WTC11 (cell line): ENCODE data around the gene PCIF1. TPM values are rescaled to one million over a fixed set of nuclear protein-coding genes. Genes with fewer than 3 reads are reported as not detected.
A peak's percentile ranks its signal among the peaks of the same experiment; 100 is the strongest.

Experiments used
- ATAC-seq: fragments of 200-7000 bp; cut with Tn5 transposase; 2 replicates; pipeline ENCODE4 v1.10.0; 2021; ENCODE audit warnings: mild to moderate bottlenecking, moderate library complexity
- CTCF ChIA-PET: fragments of 300-600 bp; sonication (Branson Sonifier 250); formaldehyde crosslinking; loops from one replicate; lab custom pipeline; 2021; ENCODE audit warnings: antibody characterized with exemption; lab: Charles Lee
- POLR2A ChIA-PET: fragments of 350-600 bp; sonication (Branson Sonifier 250); formaldehyde crosslinking; loops from one replicate; lab custom pipeline; 2021; ENCODE audit warnings: antibody characterized with exemption; lab: Charles Lee
- DNase-seq: peaks from one replicate; pipeline ENCODE4 v3.0.0; 2021; ENCODE audit warnings: low spot score
- H3K27ac Mint-ChIP-seq: 2 replicates; pipeline ENCODE4 v1.8.0; 2021; ENCODE audit warnings: mixed read lengths
- H3K27me3 Mint-ChIP-seq: 2 replicates; pipeline ENCODE4 v1.8.0; 2021; ENCODE audit warnings: low read depth, mild to moderate bottlenecking, moderate library complexity, mixed read lengths
- H3K36me3 Mint-ChIP-seq: 2 replicates; pipeline ENCODE4 v1.8.0; 2021; ENCODE audit warnings: mixed read lengths
- H3K4me1 Mint-ChIP-seq: 2 replicates; pipeline ENCODE4 v1.8.0; 2022; ENCODE audit warnings: mixed read lengths
- H3K4me3 Mint-ChIP-seq: 2 replicates; pipeline ENCODE4 v1.8.0; 2021; ENCODE audit warnings: mild to moderate bottlenecking, moderate library complexity, mixed read lengths
- H3K9me3 Mint-ChIP-seq: 2 replicates; pipeline ENCODE4 v1.8.0; 2021; ENCODE audit warnings: mixed read lengths
- ATF2 ChIP-seq: sonication (generic); formaldehyde crosslinking; IDR thresholded peaks from 2 replicates; pipeline ENCODE4 v1.8.1; 2022; ENCODE audit warnings: low read depth, missing genetic modification reagents, borderline replicate concordance
- E2F1 ChIP-seq: sonication (generic); formaldehyde crosslinking; IDR thresholded peaks from 2 replicates; pipeline ENCODE4 v1.8.0; 2022; ENCODE audit warnings: mild to moderate bottlenecking, missing genetic modification reagents
- GABPB1 ChIP-seq: sonication (generic); formaldehyde crosslinking; IDR thresholded peaks from 2 replicates; pipeline ENCODE4 v1.8.1; 2023; ENCODE audit warnings: mild to moderate bottlenecking, missing genetic modification reagents
- GRHL2 ChIP-seq: fragments of 250-450 bp; sonication (Bioruptor Pico); IDR thresholded peaks from 2 replicates; pipeline ENCODE4 v1.8.0; 2022; ENCODE audit warnings: mild to moderate bottlenecking, moderate library complexity; ENCODE audit not compliant: insufficient replicate concordance, severe bottlenecking
- HMGA2 ChIP-seq: fragments of 250-450 bp; sonication (Bioruptor Pico); IDR thresholded peaks from 2 replicates; pipeline ENCODE4 v1.4.0; 2021; ENCODE audit warnings: mild to moderate bottlenecking, moderate library complexity
- IRF2 ChIP-seq: sonication (generic); formaldehyde crosslinking; IDR thresholded peaks from 2 replicates; pipeline ENCODE4 v1.8.0; 2022; ENCODE audit warnings: low read depth, missing genetic modification reagents, borderline replicate concordance
- MXD4 ChIP-seq: fragments of 250-450 bp; sonication (Bioruptor Pico); IDR thresholded peaks from 2 replicates; pipeline ENCODE4 v1.8.0; 2021; ENCODE audit warnings: mild to moderate bottlenecking, moderate library complexity, borderline replicate concordance
- NFYB ChIP-seq: sonication (generic); formaldehyde crosslinking; conservative IDR thresholded peaks from 2 replicates; pipeline ENCODE4 v1.8.0; 2022; ENCODE audit warnings: low read depth, missing genetic modification reagents
- NR3C1 ChIP-seq: sonication (generic); formaldehyde crosslinking; conservative IDR thresholded peaks from 2 replicates; pipeline ENCODE4 v1.8.1; 2023; ENCODE audit warnings: low read depth, mild to moderate bottlenecking, missing genetic modification reagents
- SOX15 ChIP-seq: fragments of 250-450 bp; sonication (Bioruptor Pico); IDR thresholded peaks from 2 replicates; pipeline ENCODE4 v1.9.0; 2021; ENCODE audit warnings: mild to moderate bottlenecking
- TCF7 ChIP-seq: sonication (generic); formaldehyde crosslinking; IDR thresholded peaks from 2 replicates; pipeline ENCODE4 v1.8.0; 2022; ENCODE audit warnings: mild to moderate bottlenecking, low read depth, missing genetic modification reagents, moderate library complexity
- ZNF423 ChIP-seq: fragments of 250-450 bp; sonication (Bioruptor Pico); IDR thresholded peaks from 2 replicates; pipeline ENCODE4 v2.1.2; 2022; ENCODE audit warnings: mild to moderate bottlenecking, moderate library complexity
- total RNA-seq: library from RNA; stranded (reverse); gene quantifications from 3 replicates; pipeline ENCODE4 v1.2.3, GENCODE V29; 2021
- TF ChIP-seq, protein P1 (sequence below): sonication (generic); formaldehyde crosslinking; IDR thresholded peaks from 2 replicates; pipeline ENCODE4 v1.8.0; 2023; ENCODE audit warnings: missing genetic modification reagents
- TF ChIP-seq, protein P2 (sequence below): sonication (generic); formaldehyde crosslinking; conservative IDR thresholded peaks from 2 replicates; pipeline ENCODE4 v1.8.1; 2023; ENCODE audit warnings: mild to moderate bottlenecking, low read depth, missing genetic modification reagents, moderate library complexity

The PCIF1 gene
- total RNA-seq, 1 experiment from 2014 or later = 42.2 TPM

GRCh38 chr20:45918779-45919537, 15.5 kb upstream of the PCIF1 start:
- CTCF ChIA-PET = interaction anchor here (0.6 to 3.0 kb wide), 5 partner anchors 15 to 93 kb away, joined by 3 to 13 read pairs (median 6); no protein-coding TSS in a partner anchor
- no peak for TF ChIP-seq TCF7 (CRISPR knock-in tag)
- no peak for ATAC-seq
- no peaks in the 10 kb centered on the region for H3K9me3 Mint-ChIP-seq
- 0 out of 2 replicates have a peak, but pooled peaks cover 3% of the 10 kb centered on the region for H3K27me3 Mint-ChIP-seq
- DNase-seq = no peak
- H3K4me3 Mint-ChIP-seq = no peak overlapping the region
- POLR2A ChIA-PET = interaction anchor here (0.8 to 1.2 kb wide), 3 partner anchors 8 to 29 kb away, joined by 3 to 8 read pairs (median 3); partner anchors contain the start of gene PCIF1
- H3K4me1 Mint-ChIP-seq = peaks cover 7% of the 10 kb centered on the region; the same call in 1 of the 2 replicates
- no peak overlapping the region for H3K27ac Mint-ChIP-seq
- H3K36me3 Mint-ChIP-seq = no peaks in the 10 kb centered on the region

DNA sequence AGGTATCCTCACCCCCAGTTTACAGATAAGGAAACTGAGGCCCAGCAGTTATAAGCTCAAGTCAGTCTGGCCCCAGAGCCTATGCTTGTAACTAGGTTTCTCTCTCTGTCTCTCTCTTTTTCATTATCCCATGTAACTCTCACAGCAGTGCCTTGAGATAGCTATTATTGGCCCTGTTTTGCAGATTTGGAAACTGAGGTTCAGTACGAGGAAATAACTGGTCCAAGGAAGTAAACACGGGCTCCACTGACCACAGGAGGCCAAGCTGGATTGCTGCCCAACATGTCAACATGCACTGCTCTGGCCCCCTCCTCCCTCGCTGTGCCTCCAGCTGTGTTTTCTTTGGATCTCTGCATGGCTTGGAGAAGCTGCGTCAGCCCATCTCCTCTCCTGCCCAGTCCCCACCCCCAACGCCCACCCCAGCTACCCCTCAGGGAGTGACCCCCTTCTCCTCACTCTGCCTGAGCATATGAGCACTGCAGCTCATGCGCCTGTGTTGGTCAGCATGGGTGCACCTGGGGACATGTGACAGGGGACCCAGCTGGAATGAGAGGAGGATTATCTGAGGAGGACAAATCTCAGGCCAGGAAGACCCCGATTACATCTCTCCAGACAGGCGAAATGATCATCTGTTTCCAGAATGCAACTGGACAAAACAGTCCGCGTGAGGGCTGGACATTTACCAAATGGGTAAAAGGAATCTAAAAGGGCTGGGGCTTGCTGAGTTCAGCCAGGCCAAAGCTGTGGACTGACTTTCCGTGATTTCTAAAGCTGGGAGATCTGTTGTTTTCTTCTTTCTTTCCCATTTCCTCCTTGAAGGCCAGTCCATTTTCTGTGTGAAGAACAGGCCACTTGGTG, 14.7 kb upstream of the PCIF1 start:
- CTCF ChIA-PET = interaction anchor here (0.6 to 3.0 kb wide), 6 partner anchors 14 to 92 kb away, joined by 3 to 13 read pairs (median 5); no protein-coding TSS in a partner anchor
- POLR2A ChIA-PET = interaction anchor here (0.6 to 1.2 kb wide), 4 partner anchors 9 to 54 kb away, joined by 3 to 8 read pairs (median 3); partner anchors contain the start of gene PCIF1

GRCh38 chr20:45920462-45921336, 13.8 kb upstream of the PCIF1 start:
- CTCF ChIA-PET = interaction anchor here (0.7 to 3.0 kb wide), 6 partner anchors 8 to 97 kb away, joined by 3 to 13 read pairs (median 5); no protein-coding TSS in a partner anchor
- no peak overlapping the region for H3K27ac Mint-ChIP-seq
- H3K36me3 Mint-ChIP-seq = no peaks in the 10 kb centered on the region
- H3K4me1 Mint-ChIP-seq = peaks cover 7% of the 10 kb centered on the region; the same call in 1 of the 2 replicates
- 0 out of 2 replicates have a peak, but pooled peaks cover 3% of the 10 kb centered on the region for H3K27me3 Mint-ChIP-seq
- no peak overlapping the region for H3K4me3 Mint-ChIP-seq
- TF ChIP-seq, protein P1, sequence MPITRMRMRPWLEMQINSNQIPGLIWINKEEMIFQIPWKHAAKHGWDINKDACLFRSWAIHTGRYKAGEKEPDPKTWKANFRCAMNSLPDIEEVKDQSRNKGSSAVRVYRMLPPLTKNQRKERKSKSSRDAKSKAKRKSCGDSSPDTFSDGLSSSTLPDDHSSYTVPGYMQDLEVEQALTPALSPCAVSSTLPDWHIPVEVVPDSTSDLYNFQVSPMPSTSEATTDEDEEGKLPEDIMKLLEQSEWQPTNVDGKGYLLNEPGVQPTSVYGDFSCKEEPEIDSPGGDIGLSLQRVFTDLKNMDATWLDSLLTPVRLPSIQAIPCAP = no peak
- TF ChIP-seq SOX15 (CRISPR knock-in tag) = no peak
- peak; percentile 83 for TF ChIP-seq GABPB1 (CRISPR knock-in tag)
- POLR2A ChIA-PET = interaction anchor here (0.6 to 1.2 kb wide), 2 partner anchors 13 to 55 kb away, joined by 3 to 8 read pairs; partner anchors contain the start of gene PCIF1
- no peak; the same call in 1 of the 2 replicates for ATAC-seq
- no peaks in the 10 kb centered on the region for H3K9me3 Mint-ChIP-seq
- no peak for DNase-seq

More for the DNA sequence above, 14.7 kb upstream of the PCIF1 start:
- TF ChIP-seq IRF2 (no peak), HMGA2 (CRISPR knock-in tag) (no peak), ATF2 (CRISPR knock-in tag) (no peak), ZNF423 (CRISPR knock-in tag) (no peak)
- Mint-ChIP-seq H3K4me1 (peaks cover 7% of the 10 kb centered on the region; the same call in 1 of the 2 replicates), H3K36me3 (no peaks in the 10 kb centered on the region), H3K4me3 (no peak overlapping the region), H3K27ac (no peak overlapping the region), H3K27me3 (0 out of 2 replicates have a peak, but pooled peaks cover 3% of the 10 kb centered on the region), H3K9me3 (no peaks in the 10 kb centered on the region)
- DNase-seq = no peak
- ATAC-seq = no peak

DNA sequence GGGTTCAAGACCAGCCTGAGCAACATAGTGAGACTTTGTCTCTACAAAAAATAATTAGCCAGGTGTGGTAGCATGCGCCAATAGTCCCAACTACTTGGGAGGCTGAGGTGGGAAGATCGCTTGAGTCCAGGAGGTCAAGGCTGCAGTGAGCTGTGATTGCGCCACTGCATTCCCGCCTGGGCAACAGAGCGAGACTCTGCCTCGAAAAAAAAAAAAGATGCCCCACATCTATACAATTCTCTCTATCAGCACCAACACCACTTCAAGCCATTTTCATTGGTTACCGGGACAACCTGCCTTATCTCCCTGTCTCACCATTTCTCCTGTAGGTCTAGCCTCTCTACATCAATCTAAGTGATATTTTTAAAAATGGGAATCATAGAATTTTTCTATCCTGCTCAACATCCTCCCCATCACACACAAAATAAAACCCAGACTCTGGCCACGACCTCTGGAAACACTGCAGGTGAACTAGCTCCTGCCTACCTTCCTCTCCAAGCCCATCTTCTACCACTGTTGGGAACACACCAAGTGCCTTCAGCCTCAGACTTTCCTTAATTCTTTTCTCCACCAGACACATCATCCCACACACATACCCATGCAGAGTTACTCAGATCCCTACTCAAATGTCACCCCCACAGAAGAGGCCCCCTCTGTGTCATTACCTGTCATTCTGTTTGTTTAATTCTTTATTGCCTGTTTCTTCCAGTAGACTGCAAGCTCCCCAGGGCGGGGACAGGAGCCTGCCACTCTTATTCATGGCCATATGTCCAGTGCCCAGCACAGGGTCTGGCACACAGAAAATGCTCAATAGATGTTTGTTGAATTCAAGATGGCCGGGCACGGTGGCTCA, 12.9 kb upstream of the PCIF1 start:
- Mint-ChIP-seq H3K27ac (no peak overlapping the region), H3K4me3 (no peak overlapping the region), H3K4me1 (peaks cover 7% of the 10 kb centered on the region; the same call in 1 of the 2 replicates), H3K9me3 (no peaks in the 10 kb centered on the region), H3K36me3 (no peaks in the 10 kb centered on the region), H3K27me3 (no peaks in the 10 kb centered on the region)
- DNase-seq (no peak), ATAC-seq (no peak)
- ChIA-PET POLR2A (interaction anchor here (0.6 kb wide), 1 partner anchor 96 kb away, joined by 3 read pairs; no protein-coding TSS in a partner anchor), CTCF (interaction anchor here (1.4 to 3.0 kb wide), 2 partner anchors 90 to 98 kb away, joined by 4 to 9 read pairs; no protein-coding TSS in a partner anchor)
- TF ChIP-seq NR3C1 (no peak), GRHL2 (CRISPR knock-in tag) (no peak), NFYB (CRISPR knock-in tag) (no peak), MXD4 (CRISPR knock-in tag) (no peak), E2F1 (no peak)
- TF ChIP-seq, protein P2, sequence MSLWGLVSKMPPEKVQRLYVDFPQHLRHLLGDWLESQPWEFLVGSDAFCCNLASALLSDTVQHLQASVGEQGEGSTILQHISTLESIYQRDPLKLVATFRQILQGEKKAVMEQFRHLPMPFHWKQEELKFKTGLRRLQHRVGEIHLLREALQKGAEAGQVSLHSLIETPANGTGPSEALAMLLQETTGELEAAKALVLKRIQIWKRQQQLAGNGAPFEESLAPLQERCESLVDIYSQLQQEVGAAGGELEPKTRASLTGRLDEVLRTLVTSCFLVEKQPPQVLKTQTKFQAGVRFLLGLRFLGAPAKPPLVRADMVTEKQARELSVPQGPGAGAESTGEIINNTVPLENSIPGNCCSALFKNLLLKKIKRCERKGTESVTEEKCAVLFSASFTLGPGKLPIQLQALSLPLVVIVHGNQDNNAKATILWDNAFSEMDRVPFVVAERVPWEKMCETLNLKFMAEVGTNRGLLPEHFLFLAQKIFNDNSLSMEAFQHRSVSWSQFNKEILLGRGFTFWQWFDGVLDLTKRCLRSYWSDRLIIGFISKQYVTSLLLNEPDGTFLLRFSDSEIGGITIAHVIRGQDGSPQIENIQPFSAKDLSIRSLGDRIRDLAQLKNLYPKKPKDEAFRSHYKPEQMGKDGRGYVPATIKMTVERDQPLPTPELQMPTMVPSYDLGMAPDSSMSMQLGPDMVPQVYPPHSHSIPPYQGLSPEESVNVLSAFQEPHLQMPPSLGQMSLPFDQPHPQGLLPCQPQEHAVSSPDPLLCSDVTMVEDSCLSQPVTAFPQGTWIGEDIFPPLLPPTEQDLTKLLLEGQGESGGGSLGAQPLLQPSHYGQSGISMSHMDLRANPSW (CRISPR knock-in tag) = no peak
